HepG2 (cell line): Measurements from ENCODE around the gene RHCE. TPM values are rescaled to one million over a fixed set of nuclear protein-coding genes. Genes with fewer than 3 reads are reported as not detected.

Experiments
- ATAC-seq: fragments of 200-7000 bp; cut with Tn5 transposase; 3 replicates; pipeline ENCODE4 v1.9.1; 2020; ENCODE audit warnings: mild to moderate bottlenecking, moderate library complexity
- BruUV-seq: library from RNA; stranded (reverse); fragments of 400-500 nt; replicated peaks from 2 replicates; lab custom pipeline; 2021; lab: Mats Ljungman, UMichigan
- CTCF ChIA-PET: fragments of 300-600 bp; formaldehyde crosslinking; extraction: SDS; loops from one replicate; lab custom pipeline; 2021; ENCODE audit warnings: low total read pairs, inconsistent platforms, low intra/inter-chr PET ratio; lab: Yijun Ruan, JAX
- POLR2A ChIA-PET: fragments of 350-600 bp; sonication (Branson Sonifier 250); formaldehyde crosslinking; loops from one replicate; lab custom pipeline; 2020; ENCODE audit warnings: antibody characterized with exemption, inconsistent platforms; lab: Yijun Ruan, JAX
- DNase-seq: peaks from one replicate; pipeline ENCODE4 v3.0.0-alpha.2; 2015; ENCODE audit warnings: low spot score
- FAIRE-seq: peaks from 3 replicates; lab custom pipeline; 2011; peaks lifted over from hg19 to GRCh38; lab: Jason Lieb, UNC
- H2AFZ ChIP-seq: one replicate; pipeline ENCODE4 v1.6.1; 2011; ENCODE audit warnings: low read length, inconsistent platforms
- H3K27ac ChIP-seq: fragments of 300-600 bp; 3 replicates; pipeline ENCODE4 v1.8.0; 2011; ENCODE audit warnings: mixed run types, mild to moderate bottlenecking, mixed read lengths, low read length, inconsistent platforms; ENCODE audit not compliant: insufficient read depth; ENCODE audit errors: extremely low read length
- H3K27me3 ChIP-seq, 2 experiments: fragments of 200-600 bp in 1 of 2; 2 replicates in 1 of 2; 3 replicates in 1 of 2; pipeline versions ENCODE4 v1.6.0 to v1.8.0; 2011; ENCODE audit warnings: low read length in 2 of 2, mild to moderate bottlenecking in 2 of 2, moderate library complexity in 2 of 2, inconsistent platforms in 1 of 2; ENCODE audit not compliant: insufficient read depth in 2 of 2, control insufficient read depth in 1 of 2
- H3K36me3 ChIP-seq, 2 experiments: fragments of 200-600 bp in 1 of 2; replicated peaks in 1 of 2; 2 replicates in 1 of 2; 3 replicates in 1 of 2; pipeline versions ENCODE4 v1.5.1 to v1.8.0; 2011; ENCODE audit warnings: low read length in 2 of 2, inconsistent platforms in 1 of 2; ENCODE audit not compliant: insufficient read depth in 2 of 2, control insufficient read depth in 1 of 2
- H3K4me1 ChIP-seq: 2 replicates; pipeline ENCODE4 v1.5.1; 2012; ENCODE audit warnings: low read length, inconsistent platforms; ENCODE audit not compliant: insufficient read depth
- H3K4me2 ChIP-seq: 2 replicates; pipeline ENCODE4 v1.6.0; 2011; ENCODE audit warnings: low read depth, low read length, inconsistent platforms
- H3K4me3 ChIP-seq, 3 experiments: fragments of 200-600 bp in 1 of 3; sonication (generic), shearing (Covaris generic) in 1 of 3; replicated peaks in 1 of 3; 2 replicates each; pipeline ENCODE4 v1.5.1; 2011 to 2016; ENCODE audit warnings: low read length in 3 of 3, inconsistent platforms in 2 of 3, low read depth in 2 of 3, mild to moderate bottlenecking in 2 of 3, control low read depth in 1 of 3, mixed read lengths in 1 of 3; ENCODE audit not compliant: insufficient read depth in 1 of 3
- H3K79me2 ChIP-seq: one replicate; pipeline ENCODE4 v1.6.1; 2011; ENCODE audit warnings: low read length, inconsistent platforms; ENCODE audit not compliant: insufficient read depth
- H3K9ac ChIP-seq: 2 replicates; pipeline ENCODE4 v1.6.0; 2011; ENCODE audit warnings: mild to moderate bottlenecking, low read depth, low read length, inconsistent platforms; ENCODE audit not compliant: insufficient read depth
- H3K9me3 ChIP-seq: 2 replicates; pipeline ENCODE4 v1.5.1; 2012; ENCODE audit warnings: mild to moderate bottlenecking, low read length
- H4K20me1 ChIP-seq: 2 replicates; pipeline ENCODE4 v1.6.0; 2011; ENCODE audit warnings: inconsistent platforms, mild to moderate bottlenecking, low read length, moderate library complexity; ENCODE audit not compliant: insufficient read depth
- IRF2 ChIP-seq: IDR thresholded peaks from 2 replicates; pipeline ENCODE4 v1.6.1; 2018; ENCODE audit warnings: missing genetic modification reagents, missing compliant biosample characterization
- KMT2A ChIP-seq: sonication (generic); formaldehyde crosslinking; IDR thresholded peaks from 2 replicates; pipeline ENCODE4 v1.4.0; 2020; ENCODE audit warnings: missing genetic modification reagents
- ZBED4 ChIP-seq: sonication (generic); formaldehyde crosslinking; IDR thresholded peaks from 2 replicates; pipeline ENCODE4 v1.4.0; 2020; ENCODE audit warnings: missing genetic modification reagents, borderline replicate concordance
- ZNF354B ChIP-seq: sonication (generic); formaldehyde crosslinking; IDR thresholded peaks from 2 replicates; pipeline ENCODE4 v1.8.0; 2022; ENCODE audit warnings: mild to moderate bottlenecking, missing genetic modification reagents
- WGBS: methylation state at CpG from one replicate; pipeline ENCODE4 v1.1.6; 2017; ENCODE audit warnings: low lambda C conversion rate; 5-methylcytosine and 5-hydroxymethylcytosine counted together
- in situ Hi-C: cut with HindIII; loops from 2 replicates; pipeline ENCODE4 v1.10.0; 2017; ENCODE audit warnings: low pct_unique_long_range_greater_than_20kb; ENCODE audit not compliant: extremely low pct_ligation_motif_present
- intact Hi-C: fragments of 100-400 bp; cut with micrococcal nuclease; formaldehyde crosslinking; loops from one replicate; pipeline ENCODE4 v1.10.0; 2022; ENCODE audit not compliant: unreplicated experiment
- polyA plus RNA-seq, 8 experiments: library from polyadenylated mRNA; depleted of rRNA in 3 of 8; stranded (reverse) in 7 of 8; unstranded in 1 of 8; fragments of >200 nt; fragmentation: Illumina TruSeq in 4 of 8; extraction: Trizol in 4 of 8; gene quantifications; 2 replicates each; pipeline versions ENCODE4 v1.2.1 to v1.2.3, GENCODE V29; 2011 to 2016; ENCODE audit warnings: low read depth in 4 of 8, missing spikeins in 1 of 8, mixed read lengths in 1 of 8; ENCODE audit not compliant: insufficient read depth in 1 of 8
- total RNA-seq, 5 experiments: library from RNA; depleted of rRNA; stranded (reverse); fragments of >200 nt; fragmentation: Illumina TruSeq; extraction: Trizol; gene quantifications; 2 replicates each; pipeline ENCODE4 v1.2.3, GENCODE V29; 2016; ENCODE audit warnings: low read depth in 1 of 5

Gene RHCE
- total and polyA plus RNA-seq, 2 of the 13 experiments (the other 11 are each of a cell fraction or from before 2014, with no cell fraction given) = 0.30 TPM; not detected in 1

- DNase-seq (no peak), ATAC-seq (no peak), FAIRE-seq (no peak)
- intact Hi-C loops (no loop called here), in situ Hi-C loops (no loop called here)
- Histone ChIP-seq H3K36me3 (peaks cover 7 to 28% of the 10 kb centered on the region in 2 experiments; a peak in 4 of 5 replicates), H2AFZ (no peak overlapping the region), H3K9me3 (no peaks in the 10 kb centered on the region), H4K20me1 (no peaks in the 10 kb centered on the region), H3K9ac (no peak overlapping the region), H3K4me1 (no peaks in the 10 kb centered on the region), H3K79me2 (no peaks in the 10 kb centered on the region), H3K4me2 (no peak overlapping the region), H3K4me3 (no peak overlapping the region), H3K27ac (no peak overlapping the region), H3K27me3 (no peaks in the 10 kb centered on the region)
- WGBS = 89% methylated on average over 2 of the region's 2 CpGs
- ChIA-PET POLR2A (no interaction called here), CTCF (no interaction called here)
- TF ChIP-seq ZBED4 (CRISPR knock-in tag) (no peak), KMT2A (CRISPR knock-in tag) (no peak), ZNF354B (CRISPR knock-in tag) (no peak), IRF2 (no peak)
- no TSS peak for BruUV-seq
Measured at GRCh38 chr1:25361901-25362300, 58.7 kb downstream of the RHCE start.
